ENCODE results near the gene WNT10A.
A peak's percentile ranks its signal among the peaks of the same experiment; 100 is the strongest.
"Not testable (repeated sequence)": the region's sequence is repeated elsewhere in the genome, so short reads cannot be mapped to it uniquely, and the experiment has no call there.

The WNT10A gene

DNA sequence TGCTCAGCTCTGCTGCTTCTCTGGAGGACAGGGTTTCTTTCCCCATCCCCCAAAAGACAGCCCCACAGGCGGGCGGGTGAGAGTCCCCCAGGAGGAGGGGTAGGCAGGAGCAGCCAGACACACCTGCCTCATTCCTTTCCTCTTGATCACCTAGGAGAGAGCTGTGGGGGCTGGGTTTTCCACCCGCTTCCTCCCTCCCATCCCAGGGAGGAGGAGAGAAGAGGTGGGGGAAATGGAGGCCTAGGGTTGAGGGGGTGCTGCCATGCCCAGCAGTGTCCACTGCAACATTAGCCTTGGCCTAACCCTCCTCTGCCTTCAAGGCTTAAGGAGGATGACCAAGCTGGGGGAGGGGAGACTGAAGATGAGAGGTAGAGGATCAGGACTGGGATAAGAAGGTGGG is 14.7 kb downstream of the WNT10A start:
- DNase-seq: no peak

- no peak for DNase-seq
Observed at GRCh38 chr2:218895759-218896500, 15.3 kb downstream of the WNT10A start.

GRCh38 chr2:218896501-218897393 is 16.1 kb downstream of the WNT10A start:
- DNase-seq: peak; percentile 62

GRCh38 chr2:218897394-218898108 is 16.9 kb downstream of the WNT10A start:
- no peak for DNase-seq

GRCh38 chr2:218898109-218898878 is 17.6 kb downstream of the WNT10A start:
- no peak for DNase-seq

- DNase-seq: no peak
Observed at GRCh38 chr2:218899147-218899546, 18.5 kb downstream of the WNT10A start.

DNA sequence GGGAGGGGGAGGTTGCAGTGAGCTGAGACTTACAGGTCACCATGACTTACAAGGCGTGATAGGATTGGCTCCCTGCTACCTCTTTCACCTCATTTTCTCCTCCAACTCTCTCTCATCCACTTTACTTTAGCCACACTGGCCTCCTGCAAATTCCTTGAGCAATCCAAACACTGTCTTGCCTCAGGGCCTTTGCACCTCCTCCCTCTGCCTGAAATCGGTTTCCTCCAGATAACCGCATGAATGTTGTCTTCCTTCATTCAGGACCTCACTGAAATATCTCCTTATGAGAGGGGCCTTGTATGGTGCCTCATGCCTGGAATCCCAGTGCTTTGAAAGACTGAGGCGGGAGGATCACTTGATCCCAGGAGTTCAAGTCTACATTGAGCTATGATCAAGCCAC is 21.8 kb downstream of the WNT10A start:
- DNase-seq: no peak

DNA sequence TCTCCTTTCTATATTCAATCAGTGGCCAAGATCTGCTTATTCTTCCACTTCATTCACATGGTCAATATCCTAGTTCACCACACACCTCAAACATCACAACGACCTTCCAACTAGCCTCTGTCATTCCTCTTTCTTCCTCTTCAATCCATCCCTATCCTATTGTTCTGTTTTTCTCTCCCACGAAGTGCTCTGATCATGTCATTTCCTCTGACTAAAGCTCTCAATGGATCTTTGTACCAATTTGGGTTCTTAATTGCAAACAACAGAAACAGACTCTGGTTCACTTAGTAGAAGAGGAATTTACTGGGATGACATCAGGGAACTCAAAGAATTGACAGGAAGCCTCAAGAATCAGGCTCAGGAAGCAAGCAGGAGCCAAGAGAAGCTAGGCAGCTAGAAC is 23.5 kb downstream of the WNT10A start:
- DNase-seq: no peak

DNA sequence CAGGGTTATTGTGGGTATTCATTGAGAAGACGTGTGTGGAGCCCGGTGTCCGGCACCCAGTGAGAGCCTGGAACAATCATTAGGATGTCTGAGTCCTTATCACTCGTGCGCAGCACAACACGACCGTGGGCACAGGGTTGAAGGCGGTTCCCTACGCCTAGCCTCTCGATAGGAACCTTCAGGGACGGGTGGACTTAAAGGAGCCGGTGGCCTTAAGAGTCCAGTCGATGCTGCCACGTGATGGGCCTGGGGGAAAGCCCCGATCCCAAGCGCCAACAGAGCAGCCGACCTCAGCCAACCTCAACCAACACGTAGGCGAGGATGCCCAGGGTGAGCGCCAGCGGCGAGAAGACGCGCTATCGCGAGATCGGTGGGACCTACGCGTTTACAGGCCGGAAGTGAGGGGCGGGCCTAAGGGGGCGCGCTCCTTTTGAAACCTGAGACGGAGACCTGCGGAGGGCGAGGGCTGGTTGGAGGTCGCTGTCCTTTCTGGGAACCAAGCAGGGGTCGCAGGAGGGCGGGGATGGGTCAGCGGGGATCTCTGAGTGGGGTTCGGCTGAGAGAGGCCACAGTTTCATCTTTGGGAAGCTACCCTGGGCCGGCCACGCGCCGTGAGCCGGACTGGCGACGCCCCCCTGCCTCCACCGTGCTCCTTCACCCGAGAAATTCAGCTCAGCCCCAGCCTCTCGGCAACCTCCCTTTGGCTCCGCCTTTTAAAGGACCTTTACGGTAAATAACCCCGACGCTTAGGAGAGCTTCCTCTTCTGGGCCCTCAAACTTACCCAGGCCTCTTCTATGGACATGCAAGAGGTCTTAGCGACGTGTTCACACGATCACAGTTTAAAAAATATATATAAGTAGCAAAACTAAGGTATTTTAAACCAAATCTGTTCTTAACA is 28.3 kb downstream of the WNT10A start:
- peak; percentile 95 for DNase-seq

DNA sequence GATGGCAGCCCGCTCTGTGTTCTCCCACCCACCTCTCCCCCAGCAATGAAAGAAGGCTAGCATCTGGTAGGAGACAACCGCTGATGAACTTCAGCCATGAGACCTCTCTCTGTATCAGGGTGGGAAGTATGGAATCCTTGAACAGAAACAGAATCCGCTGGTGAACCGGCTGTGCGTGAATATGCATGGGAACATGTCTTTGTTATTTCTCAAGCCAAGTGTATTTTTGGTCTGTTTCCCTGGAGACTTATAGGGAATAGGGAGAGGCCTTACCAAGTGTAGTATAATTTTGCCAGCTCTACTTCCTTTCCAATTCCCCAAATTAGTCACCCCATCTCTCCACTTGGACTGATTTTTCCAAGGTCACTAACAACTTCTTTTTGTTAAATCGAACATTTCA is 30.1 kb downstream of the WNT10A start:
- no peak for DNase-seq

- no peak for DNase-seq
Observed at GRCh38 chr2:218920504-218920903, 39.9 kb downstream of the WNT10A start.

- DNase-seq: no peak
Observed at GRCh38 chr2:218924757-218925156, 44.1 kb downstream of the WNT10A start.

GRCh38 chr2:218925434-218925833 is 44.8 kb downstream of the WNT10A start:
- DNase-seq: no peak

GRCh38 chr2:218927422-218927821 is 46.8 kb downstream of the WNT10A start:
- no peak for DNase-seq

DNA sequence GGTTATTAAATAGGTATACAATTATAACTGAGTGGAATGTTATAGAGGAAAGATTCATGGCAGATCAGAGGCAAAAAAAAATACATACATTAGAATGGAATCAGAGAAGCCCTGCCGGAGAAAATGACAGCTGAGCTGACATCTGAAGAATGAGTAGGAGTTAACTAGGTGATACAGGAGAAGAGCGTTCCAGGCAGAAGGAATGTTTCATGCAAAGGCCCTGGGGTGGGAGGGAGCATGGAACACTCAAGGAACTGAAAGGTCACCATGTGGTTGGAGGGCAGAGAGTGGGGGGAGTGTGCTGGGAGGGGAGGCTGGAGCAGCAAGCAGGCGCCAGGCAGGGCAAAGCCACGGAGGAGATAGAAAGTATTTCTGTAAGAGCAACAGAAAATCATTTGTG is 47.2 kb downstream of the WNT10A start:
- DNase-seq: no peak

GRCh38 chr2:218930488-218930887 is 49.8 kb downstream of the WNT10A start:
- not testable (repeated sequence) for DNase-seq

GRCh38 chr2:218931751-218932150 is 51.1 kb downstream of the WNT10A start:
- not testable (repeated sequence) for DNase-seq

All from NCI-H2171 (cell line).